HepG2 (cell line): ENCODE measurements around the gene HAND1. TPM values are rescaled to one million over a fixed set of nuclear protein-coding genes. Genes with fewer than 3 reads are reported as not detected.

Experiments
- ATAD3A ChIP-seq: sonication (generic); formaldehyde crosslinking; IDR thresholded peaks from 2 replicates; pipeline ENCODE4 v1.4.0; 2020; ENCODE audit warnings: missing genetic modification reagents
- CREM ChIP-seq, 2 experiments: sonication (generic) in 1 of 2; formaldehyde crosslinking in 1 of 2; IDR thresholded peaks; 2 replicates each; pipeline versions ENCODE4 v1.4.0 to v1.6.1; 2016 to 2020; ENCODE audit warnings: antibody characterized with exemption in 1 of 2, mild to moderate bottlenecking in 1 of 2, missing genetic modification reagents in 1 of 2
- EEA1 ChIP-seq: sonication (generic); formaldehyde crosslinking; IDR thresholded peaks from 2 replicates; pipeline ENCODE4 v1.5.1; 2020; ENCODE audit warnings: mild to moderate bottlenecking, missing genetic modification reagents, borderline replicate concordance
- FOXJ3 ChIP-seq: sonication (generic); formaldehyde crosslinking; IDR thresholded peaks from 2 replicates; pipeline ENCODE4 v1.4.0; 2020; ENCODE audit warnings: missing genetic modification reagents, mild to moderate bottlenecking, borderline replicate concordance
- FOXP1 ChIP-seq, 2 experiments: fragments of 450-650 bp in 1 of 2; IDR thresholded peaks; 2 replicates each; pipeline ENCODE4 v1.6.1; 2017 to 2018; ENCODE audit warnings: antibody characterized with exemption in 1 of 2
- KLF11 ChIP-seq: IDR thresholded peaks from 2 replicates; pipeline ENCODE4 v1.6.1; 2016; ENCODE audit warnings: missing compliant biosample characterization
- MAF1 ChIP-seq: sonication (generic); formaldehyde crosslinking; IDR thresholded peaks from 2 replicates; pipeline ENCODE4 v1.5.0; 2020; ENCODE audit warnings: missing genetic modification reagents, borderline replicate concordance
- SKI ChIP-seq: fragments of 450-650 bp; IDR thresholded peaks from one replicate; pipeline ENCODE4 v1.6.1; 2018; ENCODE audit warnings: mild to moderate bottlenecking; ENCODE audit not compliant: partially characterized antibody
- TARDBP ChIP-seq: sonication (generic); formaldehyde crosslinking; IDR thresholded peaks from 2 replicates; pipeline ENCODE4 v1.8.0; 2022; ENCODE audit warnings: mild to moderate bottlenecking, missing genetic modification reagents
- XRCC5 ChIP-seq: fragments of 200-400 bp; formaldehyde crosslinking; optimal IDR thresholded peaks from 2 replicates; pipeline ENCODE3; 2017; ENCODE audit warnings: mild to moderate bottlenecking, low read length
- ZNF460 ChIP-seq: sonication (generic); formaldehyde crosslinking; IDR thresholded peaks from 2 replicates; pipeline ENCODE4 v1.5.1; 2020; ENCODE audit warnings: missing genetic modification reagents, mild to moderate bottlenecking, borderline replicate concordance
- ZNF83 ChIP-seq: sonication (generic); formaldehyde crosslinking; IDR thresholded peaks from 2 replicates; pipeline ENCODE4 v1.4.0; 2020; ENCODE audit warnings: missing genetic modification reagents, mild to moderate bottlenecking, borderline replicate concordance
- polyA plus RNA-seq, 8 experiments: library from polyadenylated mRNA; depleted of rRNA in 3 of 8; stranded (reverse) in 7 of 8; unstranded in 1 of 8; fragments of >200 nt; fragmentation: Illumina TruSeq in 4 of 8; extraction: Trizol in 4 of 8; gene quantifications; 2 replicates each; pipeline versions ENCODE4 v1.2.1 to v1.2.3, GENCODE V29; 2011 to 2016; ENCODE audit warnings: low read depth in 4 of 8, missing spikeins in 1 of 8, mixed read lengths in 1 of 8; ENCODE audit not compliant: insufficient read depth in 1 of 8
- total RNA-seq, 5 experiments: library from RNA; depleted of rRNA; stranded (reverse); fragments of >200 nt; fragmentation: Illumina TruSeq; extraction: Trizol; gene quantifications; 2 replicates each; pipeline ENCODE4 v1.2.3, GENCODE V29; 2016; ENCODE audit warnings: low read depth in 1 of 5
- TF ChIP-seq, protein P1 (sequence below): sonication (generic); formaldehyde crosslinking; IDR thresholded peaks from 2 replicates; pipeline ENCODE4 v1.4.0; 2020; ENCODE audit warnings: missing genetic modification reagents
- TF ChIP-seq, protein P2 (sequence below): sonication (generic); formaldehyde crosslinking; IDR thresholded peaks from 2 replicates; pipeline ENCODE4 v1.4.0; 2020; ENCODE audit warnings: missing genetic modification reagents, mild to moderate bottlenecking, borderline replicate concordance
- TF ChIP-seq, protein P3 (sequence below): sonication (generic); formaldehyde crosslinking; IDR thresholded peaks from 2 replicates; pipeline ENCODE4 v1.5.0; 2020; ENCODE audit warnings: missing genetic modification reagents
- TF ChIP-seq, protein P4 (sequence below): sonication (generic); formaldehyde crosslinking; IDR thresholded peaks from 2 replicates; pipeline ENCODE4 v1.5.1; 2020; ENCODE audit warnings: mild to moderate bottlenecking, missing genetic modification reagents, borderline replicate concordance
- TF ChIP-seq, protein P5 (sequence below): sonication (generic); formaldehyde crosslinking; conservative IDR thresholded peaks from 2 replicates; pipeline ENCODE4 v1.8.0; 2022; ENCODE audit warnings: mild to moderate bottlenecking, moderate library complexity, missing genetic modification reagents

HAND1 gene
- total and polyA plus RNA-seq, 2 of the 13 experiments (the other 11 are each of a cell fraction or from before 2014, with no cell fraction given): not detected

DNA sequence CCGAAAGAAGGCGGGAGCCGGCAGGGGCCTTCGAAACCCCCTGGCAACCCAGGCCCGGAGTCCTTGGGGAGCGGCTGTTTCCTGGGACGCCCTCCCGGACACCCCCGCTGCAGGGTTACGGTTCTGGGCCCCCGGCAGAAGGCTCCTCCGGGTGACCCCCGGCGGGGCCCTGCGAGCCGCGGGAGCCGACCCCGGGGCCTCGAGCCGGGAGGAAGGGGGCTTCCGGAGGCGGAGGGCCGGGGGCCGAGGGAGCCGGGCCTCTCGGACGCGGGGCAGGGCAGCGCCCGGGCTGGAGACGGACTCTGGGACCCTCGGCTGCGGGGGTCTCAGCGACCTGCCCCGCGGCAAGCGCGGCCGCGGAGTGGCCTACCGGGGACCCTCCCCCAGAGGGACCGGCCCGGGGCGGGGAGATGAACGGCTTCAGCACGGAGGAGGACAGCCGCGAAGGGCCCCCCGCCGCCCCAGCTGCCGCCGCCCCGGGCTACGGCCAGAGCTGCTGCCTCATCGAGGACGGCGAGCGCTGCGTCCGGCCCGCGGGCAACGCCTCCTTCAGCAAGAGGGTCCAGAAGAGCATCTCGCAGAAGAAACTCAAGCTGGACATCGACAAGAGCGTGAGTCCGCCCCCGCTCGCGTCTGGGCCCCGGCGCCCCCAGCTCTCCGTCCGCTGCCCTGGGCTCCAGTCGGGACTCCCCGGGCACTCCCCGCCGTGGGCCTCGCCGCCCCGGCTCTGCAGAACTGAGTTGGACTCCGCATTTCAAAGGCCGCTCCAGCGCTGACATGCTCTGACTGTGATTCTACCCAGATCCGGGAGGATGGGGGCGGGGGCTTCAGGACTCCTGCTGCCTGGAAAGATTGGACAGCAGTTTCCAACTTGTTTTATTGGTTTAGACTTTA is 31.6 kb downstream of the HAND1 start (continued):
- 0 out of 2 replicates have a peak, but pooled peaks have one; percentile 19 for TF ChIP-seq TARDBP
- TF ChIP-seq ATAD3A (CRISPR knock-in tag): no peak
- no peak for TF ChIP-seq MAF1 (CRISPR knock-in tag)
- no peak for TF ChIP-seq SKI
- TF ChIP-seq CREM (IDR thresholded peaks at IDR 0.05): no peak
- TF ChIP-seq CREM (CRISPR knock-in tag; IDR thresholded peaks at IDR 0.05): no peak
- TF ChIP-seq ZNF460 (CRISPR knock-in tag): no peak
- TF ChIP-seq, protein P1, sequence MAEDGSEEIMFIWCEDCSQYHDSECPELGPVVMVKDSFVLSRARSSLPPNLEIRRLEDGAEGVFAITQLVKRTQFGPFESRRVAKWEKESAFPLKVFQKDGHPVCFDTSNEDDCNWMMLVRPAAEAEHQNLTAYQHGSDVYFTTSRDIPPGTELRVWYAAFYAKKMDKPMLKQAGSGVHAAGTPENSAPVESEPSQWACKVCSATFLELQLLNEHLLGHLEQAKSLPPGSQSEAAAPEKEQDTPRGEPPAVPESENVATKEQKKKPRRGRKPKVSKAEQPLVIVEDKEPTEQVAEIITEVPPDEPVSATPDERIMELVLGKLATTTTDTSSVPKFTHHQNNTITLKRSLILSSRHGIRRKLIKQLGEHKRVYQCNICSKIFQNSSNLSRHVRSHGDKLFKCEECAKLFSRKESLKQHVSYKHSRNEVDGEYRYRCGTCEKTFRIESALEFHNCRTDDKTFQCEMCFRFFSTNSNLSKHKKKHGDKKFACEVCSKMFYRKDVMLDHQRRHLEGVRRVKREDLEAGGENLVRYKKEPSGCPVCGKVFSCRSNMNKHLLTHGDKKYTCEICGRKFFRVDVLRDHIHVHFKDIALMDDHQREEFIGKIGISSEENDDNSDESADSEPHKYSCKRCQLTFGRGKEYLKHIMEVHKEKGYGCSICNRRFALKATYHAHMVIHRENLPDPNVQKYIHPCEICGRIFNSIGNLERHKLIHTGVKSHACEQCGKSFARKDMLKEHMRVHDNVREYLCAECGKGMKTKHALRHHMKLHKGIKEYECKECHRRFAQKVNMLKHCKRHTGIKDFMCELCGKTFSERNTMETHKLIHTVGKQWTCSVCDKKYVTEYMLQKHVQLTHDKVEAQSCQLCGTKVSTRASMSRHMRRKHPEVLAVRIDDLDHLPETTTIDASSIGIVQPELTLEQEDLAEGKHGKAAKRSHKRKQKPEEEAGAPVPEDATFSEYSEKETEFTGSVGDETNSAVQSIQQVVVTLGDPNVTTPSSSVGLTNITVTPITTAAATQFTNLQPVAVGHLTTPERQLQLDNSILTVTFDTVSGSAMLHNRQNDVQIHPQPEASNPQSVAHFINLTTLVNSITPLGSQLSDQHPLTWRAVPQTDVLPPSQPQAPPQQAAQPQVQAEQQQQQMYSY (CRISPR knock-in tag): no peak
- no peak for TF ChIP-seq KLF11 (CRISPR knock-in tag)
- TF ChIP-seq FOXJ3: no peak
- TF ChIP-seq ZNF83: no peak
- TF ChIP-seq FOXP1 (IDR thresholded peaks at IDR 0.05): no peak
- TF ChIP-seq FOXP1 (CRISPR knock-in tag; IDR thresholded peaks at IDR 0.05): no peak
- TF ChIP-seq, protein P2, sequence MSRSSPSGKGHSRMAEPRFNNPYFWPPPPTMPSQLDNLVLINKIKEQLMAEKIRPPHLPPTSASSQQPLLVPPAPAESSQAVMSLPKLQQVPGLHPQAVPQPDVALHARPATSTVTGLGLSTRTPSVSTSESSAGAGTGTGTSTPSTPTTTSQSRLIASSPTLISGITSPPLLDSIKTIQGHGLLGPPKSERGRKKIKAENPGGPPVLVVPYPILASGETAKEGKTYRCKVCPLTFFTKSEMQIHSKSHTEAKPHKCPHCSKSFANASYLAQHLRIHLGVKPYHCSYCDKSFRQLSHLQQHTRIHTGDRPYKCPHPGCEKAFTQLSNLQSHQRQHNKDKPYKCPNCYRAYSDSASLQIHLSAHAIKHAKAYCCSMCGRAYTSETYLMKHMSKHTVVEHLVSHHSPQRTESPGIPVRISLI (CRISPR knock-in tag): no peak
- TF ChIP-seq, protein P3, sequence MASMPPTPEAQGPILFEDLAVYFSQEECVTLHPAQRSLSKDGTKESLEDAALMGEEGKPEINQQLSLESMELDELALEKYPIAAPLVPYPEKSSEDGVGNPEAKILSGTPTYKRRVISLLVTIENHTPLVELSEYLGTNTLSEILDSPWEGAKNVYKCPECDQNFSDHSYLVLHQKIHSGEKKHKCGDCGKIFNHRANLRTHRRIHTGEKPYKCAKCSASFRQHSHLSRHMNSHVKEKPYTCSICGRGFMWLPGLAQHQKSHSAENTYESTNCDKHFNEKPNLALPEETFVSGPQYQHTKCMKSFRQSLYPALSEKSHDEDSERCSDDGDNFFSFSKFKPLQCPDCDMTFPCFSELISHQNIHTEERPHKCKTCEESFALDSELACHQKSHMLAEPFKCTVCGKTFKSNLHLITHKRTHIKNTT (CRISPR knock-in tag): no peak
- TF ChIP-seq, protein P4, sequence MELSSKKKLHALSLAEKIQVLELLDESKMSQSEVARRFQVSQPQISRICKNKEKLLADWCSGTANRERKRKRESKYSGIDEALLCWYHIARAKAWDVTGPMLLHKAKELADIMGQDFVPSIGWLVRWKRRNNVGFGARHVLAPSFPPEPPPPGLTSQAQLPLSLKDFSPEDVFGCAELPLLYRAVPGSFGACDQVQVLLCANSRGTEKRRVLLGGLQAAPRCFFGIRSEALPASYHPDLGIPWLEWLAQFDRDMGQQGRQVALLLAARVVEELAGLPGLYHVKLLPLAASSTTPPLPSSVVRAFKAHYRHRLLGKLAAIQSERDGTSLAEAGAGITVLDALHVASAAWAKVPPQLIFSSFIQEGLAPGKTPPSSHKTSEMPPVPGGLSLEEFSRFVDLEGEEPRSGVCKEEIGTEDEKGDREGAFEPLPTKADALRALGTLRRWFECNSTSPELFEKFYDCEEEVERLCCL (CRISPR knock-in tag): no peak
- peak; percentile 36 for TF ChIP-seq XRCC5
- TF ChIP-seq, protein P5, sequence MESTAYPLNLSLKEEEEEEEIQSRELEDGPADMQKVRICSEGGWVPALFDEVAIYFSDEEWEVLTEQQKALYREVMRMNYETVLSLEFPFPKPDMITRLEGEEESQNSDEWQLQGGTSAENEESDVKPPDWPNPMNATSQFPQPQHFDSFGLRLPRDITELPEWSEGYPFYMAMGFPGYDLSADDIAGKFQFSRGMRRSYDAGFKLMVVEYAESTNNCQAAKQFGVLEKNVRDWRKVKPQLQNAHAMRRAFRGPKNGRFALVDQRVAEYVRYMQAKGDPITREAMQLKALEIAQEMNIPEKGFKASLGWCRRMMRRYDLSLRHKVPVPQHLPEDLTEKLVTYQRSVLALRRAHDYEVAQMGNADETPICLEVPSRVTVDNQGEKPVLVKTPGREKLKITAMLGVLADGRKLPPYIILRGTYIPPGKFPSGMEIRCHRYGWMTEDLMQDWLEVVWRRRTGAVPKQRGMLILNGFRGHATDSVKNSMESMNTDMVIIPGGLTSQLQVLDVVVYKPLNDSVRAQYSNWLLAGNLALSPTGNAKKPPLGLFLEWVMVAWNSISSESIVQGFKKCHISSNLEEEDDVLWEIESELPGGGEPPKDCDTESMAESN: peak; percentile 45; the same call in 1 of the 2 replicates
- TF ChIP-seq EEA1: no peak
